SK-N-SH treated with all-trans-retinoic acid at 6 μM for 48 hours (cell line): ENCODE data around the gene NBAS.

Experiments used
- ATAC-seq: fragments of 200-7000 bp; cut with Tn5 transposase; 3 replicates; pipeline ENCODE4 v1.9.1; 2020; ENCODE audit warnings: mild to moderate bottlenecking, moderate library complexity
- ARNTL ChIP-seq: fragments of 450-650 bp; formaldehyde crosslinking; IDR thresholded peaks from 2 replicates; pipeline ENCODE4 v1.5.0; 2020; ENCODE audit warnings: low read depth, mild to moderate bottlenecking, moderate library complexity, borderline replicate concordance
- BACH2 ChIP-seq: fragments of 250-450 bp; sonication (Bioruptor Pico); IDR thresholded peaks from 2 replicates; pipeline ENCODE4 v1.9.0; 2021; ENCODE audit warnings: mild to moderate bottlenecking, borderline replicate concordance
- CREB5 ChIP-seq: fragments of 250-450 bp; sonication (Bioruptor Pico); IDR thresholded peaks from 2 replicates; pipeline ENCODE4 v1.5.1; 2020; ENCODE audit warnings: low read depth, mild to moderate bottlenecking, moderate library complexity
- CSDC2 ChIP-seq: fragments of 250-450 bp; sonication (Bioruptor Pico); IDR thresholded peaks from 2 replicates; pipeline ENCODE4 v1.5.0; 2020; ENCODE audit warnings: mild to moderate bottlenecking, moderate library complexity
- CSRNP3 ChIP-seq: fragments of 250-450 bp; sonication (Bioruptor Pico); IDR thresholded peaks from 2 replicates; pipeline ENCODE4 v1.5.1; 2021; ENCODE audit warnings: mild to moderate bottlenecking, moderate library complexity
- ESRRG ChIP-seq: fragments of 250-450 bp; sonication (Bioruptor Pico); IDR thresholded peaks from 2 replicates; pipeline ENCODE4 v1.6.1; 2021; ENCODE audit warnings: mild to moderate bottlenecking
- GLIS3 ChIP-seq: fragments of 250-450 bp; sonication (Bioruptor Pico); IDR thresholded peaks from 2 replicates; pipeline ENCODE4 v1.5.0; 2020; ENCODE audit warnings: mild to moderate bottlenecking, moderate library complexity
- ISL1 ChIP-seq: fragments of 250-450 bp; sonication (Bioruptor Pico); IDR thresholded peaks from 2 replicates; pipeline ENCODE4 v2.1.2; 2022; ENCODE audit warnings: mild to moderate bottlenecking, moderate library complexity
- OSR1 ChIP-seq: fragments of 250-450 bp; sonication (Bioruptor Pico); IDR thresholded peaks from 2 replicates; pipeline ENCODE4 v1.8.0; 2022; ENCODE audit warnings: moderate library complexity, mild to moderate bottlenecking, inconsistent platforms
- POU6F1 ChIP-seq: fragments of 250-450 bp; sonication (Bioruptor Pico); IDR thresholded peaks from 2 replicates; pipeline ENCODE4 v1.8.0; 2021; ENCODE audit warnings: low read depth, mild to moderate bottlenecking, moderate library complexity, borderline replicate concordance
- PPARA ChIP-seq: fragments of 250-450 bp; sonication (Bioruptor Pico); IDR thresholded peaks from 2 replicates; pipeline ENCODE4 v1.5.0; 2020; ENCODE audit warnings: mild to moderate bottlenecking, borderline replicate concordance
- RARB ChIP-seq: fragments of 250-450 bp; sonication (Bioruptor Pico); IDR thresholded peaks from 2 replicates; pipeline ENCODE4 v1.8.0; 2021; ENCODE audit warnings: mild to moderate bottlenecking, moderate library complexity
- TOX ChIP-seq: fragments of 250-450 bp; sonication (Bioruptor Pico); IDR thresholded peaks from 2 replicates; pipeline ENCODE4 v1.8.0; 2021; ENCODE audit warnings: mild to moderate bottlenecking, moderate library complexity, borderline replicate concordance
- ZC3H10 ChIP-seq: fragments of 250-450 bp; sonication (Bioruptor Pico); IDR thresholded peaks from 2 replicates; pipeline ENCODE4 v1.5.1; 2021; ENCODE audit warnings: mild to moderate bottlenecking, moderate library complexity
- ZFP3 ChIP-seq: fragments of 250-450 bp; sonication (Bioruptor Pico); IDR thresholded peaks from 2 replicates; pipeline ENCODE4 v1.5.0; 2020; ENCODE audit warnings: mild to moderate bottlenecking, moderate library complexity
- ZFP30 ChIP-seq: fragments of 450-650 bp; formaldehyde crosslinking; IDR thresholded peaks from 2 replicates; pipeline ENCODE4 v1.5.0; 2022; ENCODE audit warnings: mild to moderate bottlenecking, moderate library complexity
- ZNF565 ChIP-seq: fragments of 450-650 bp; formaldehyde crosslinking; conservative IDR thresholded peaks from 2 replicates; pipeline ENCODE4 v1.5.0; 2020; ENCODE audit warnings: low read depth, mild to moderate bottlenecking, moderate library complexity
- ZNF8 ChIP-seq: fragments of 450-650 bp; formaldehyde crosslinking; IDR thresholded peaks from 2 replicates; pipeline ENCODE4 v1.5.0; 2020; ENCODE audit warnings: mild to moderate bottlenecking, moderate library complexity
- TF ChIP-seq, protein P1 (sequence below): fragments of 250-450 bp; sonication (Bioruptor Pico); IDR thresholded peaks from 2 replicates; pipeline ENCODE4 v1.5.0; 2020; ENCODE audit warnings: mild to moderate bottlenecking, moderate library complexity

NBAS gene

DNA sequence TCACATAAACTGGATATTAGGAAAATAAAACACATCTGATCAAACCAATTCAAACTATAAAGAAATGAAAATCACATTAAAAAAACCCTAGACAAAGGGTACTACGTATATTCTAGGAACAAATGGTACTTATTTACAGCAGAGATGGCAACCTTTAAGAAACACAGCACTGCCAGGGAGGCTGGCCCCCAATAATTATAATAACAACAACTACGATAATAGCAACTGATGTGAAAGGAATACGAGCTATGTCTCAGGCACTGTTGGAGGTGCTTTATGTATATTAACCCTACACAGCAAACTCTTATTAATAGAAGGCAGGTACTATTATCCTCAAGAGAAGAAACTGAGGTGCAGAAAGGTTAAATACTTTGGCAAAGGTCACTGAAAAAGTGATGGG lies 193.9 kb downstream of the NBAS start:
- no peak for ATAC-seq
- no peak for TF ChIP-seq ZFP30
- no peak for TF ChIP-seq OSR1 (CRISPR knock-in tag)
- no peak for TF ChIP-seq ESRRG (CRISPR knock-in tag)
- TF ChIP-seq, protein P1, sequence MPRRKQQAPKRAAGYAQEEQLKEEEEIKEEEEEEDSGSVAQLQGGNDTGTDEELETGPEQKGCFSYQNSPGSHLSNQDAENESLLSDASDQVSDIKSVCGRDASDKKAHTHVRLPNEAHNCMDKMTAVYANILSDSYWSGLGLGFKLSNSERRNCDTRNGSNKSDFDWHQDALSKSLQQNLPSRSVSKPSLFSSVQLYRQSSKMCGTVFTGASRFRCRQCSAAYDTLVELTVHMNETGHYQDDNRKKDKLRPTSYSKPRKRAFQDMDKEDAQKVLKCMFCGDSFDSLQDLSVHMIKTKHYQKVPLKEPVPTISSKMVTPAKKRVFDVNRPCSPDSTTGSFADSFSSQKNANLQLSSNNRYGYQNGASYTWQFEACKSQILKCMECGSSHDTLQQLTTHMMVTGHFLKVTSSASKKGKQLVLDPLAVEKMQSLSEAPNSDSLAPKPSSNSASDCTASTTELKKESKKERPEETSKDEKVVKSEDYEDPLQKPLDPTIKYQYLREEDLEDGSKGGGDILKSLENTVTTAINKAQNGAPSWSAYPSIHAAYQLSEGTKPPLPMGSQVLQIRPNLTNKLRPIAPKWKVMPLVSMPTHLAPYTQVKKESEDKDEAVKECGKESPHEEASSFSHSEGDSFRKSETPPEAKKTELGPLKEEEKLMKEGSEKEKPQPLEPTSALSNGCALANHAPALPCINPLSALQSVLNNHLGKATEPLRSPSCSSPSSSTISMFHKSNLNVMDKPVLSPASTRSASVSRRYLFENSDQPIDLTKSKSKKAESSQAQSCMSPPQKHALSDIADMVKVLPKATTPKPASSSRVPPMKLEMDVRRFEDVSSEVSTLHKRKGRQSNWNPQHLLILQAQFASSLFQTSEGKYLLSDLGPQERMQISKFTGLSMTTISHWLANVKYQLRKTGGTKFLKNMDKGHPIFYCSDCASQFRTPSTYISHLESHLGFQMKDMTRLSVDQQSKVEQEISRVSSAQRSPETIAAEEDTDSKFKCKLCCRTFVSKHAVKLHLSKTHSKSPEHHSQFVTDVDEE (CRISPR knock-in tag): no peak

DNA sequence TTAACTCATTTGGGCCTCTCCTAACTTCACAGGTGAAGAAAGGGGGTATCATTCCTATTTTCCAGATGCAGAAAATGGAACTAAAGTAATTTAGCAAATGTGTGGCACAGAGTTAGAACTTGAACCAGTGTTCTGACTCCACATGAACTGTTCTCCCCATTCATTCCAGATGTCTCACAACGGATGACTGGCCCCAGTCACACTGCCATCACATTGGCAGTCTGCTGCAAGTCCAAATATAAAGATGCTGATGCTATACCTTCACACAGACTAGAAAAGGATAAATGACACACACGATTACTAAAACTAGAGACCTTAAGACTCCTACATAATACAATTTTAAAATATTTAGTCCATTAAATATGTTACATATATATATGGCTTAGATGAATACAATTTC lies 195.7 kb downstream of the NBAS start:
- no peak for ATAC-seq
- TF ChIP-seq ZNF565 (CRISPR knock-in tag) (no peak), CSRNP3 (CRISPR knock-in tag) (no peak), POU6F1 (no peak), PPARA (CRISPR knock-in tag) (no peak), ISL1 (CRISPR knock-in tag) (no peak), ZC3H10 (CRISPR knock-in tag) (no peak), CSDC2 (CRISPR knock-in tag) (no peak), ARNTL (CRISPR knock-in tag) (no peak), BACH2 (CRISPR knock-in tag) (no peak), ZNF8 (CRISPR knock-in tag) (no peak), GLIS3 (no peak), ESRRG (CRISPR knock-in tag) (no peak)
- TF ChIP-seq, protein P1 (CRISPR knock-in tag): no peak

- no peak for ATAC-seq
- TF ChIP-seq ZNF565 (CRISPR knock-in tag) (no peak), CREB5 (CRISPR knock-in tag) (no peak), TOX (CRISPR knock-in tag) (no peak), ZFP30 (no peak), PPARA (CRISPR knock-in tag) (no peak), OSR1 (CRISPR knock-in tag) (no peak), BACH2 (CRISPR knock-in tag) (no peak), ARNTL (CRISPR knock-in tag) (no peak), CSDC2 (CRISPR knock-in tag) (no peak), RARB (CRISPR knock-in tag) (no peak), ZFP3 (CRISPR knock-in tag) (no peak), ZNF8 (CRISPR knock-in tag) (no peak)
- TF ChIP-seq, protein P1 (CRISPR knock-in tag): no peak
Measured at GRCh38 chr2:15364561-15364960, 196.6 kb downstream of the NBAS start.
